ENCODE results near the gene WNT4. TPM values are rescaled to one million over a fixed set of nuclear protein-coding genes. Genes with fewer than 3 reads are reported as not detected.

The WNT4 gene
- total RNA-seq, 2 experiments from 2014 or later, result not detected

DNA sequence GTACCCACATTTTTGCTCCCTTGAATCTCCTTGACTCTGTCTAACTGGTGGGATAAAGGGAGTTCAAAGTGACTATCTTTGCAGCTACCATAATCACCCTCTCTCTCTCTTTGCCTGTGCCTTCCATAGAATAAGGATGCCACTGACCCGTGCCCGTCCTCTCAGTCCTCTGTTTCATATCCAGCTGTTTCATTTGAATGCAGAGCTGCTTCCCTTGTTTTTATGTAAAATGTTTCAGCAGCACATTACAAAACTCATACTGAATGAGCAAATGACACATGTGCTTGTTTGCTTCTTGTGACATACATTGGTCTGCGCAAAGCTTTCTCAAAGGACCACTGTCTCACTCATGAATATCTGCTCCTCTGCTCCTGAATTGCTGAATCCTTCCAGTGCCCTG lies 52.0 kb downstream of the WNT4 start:
- DNase-seq, result no peak
- Mint-ChIP-seq H3K27ac (peak overlapping the region; percentile 79), H3K27me3 (no peaks in the 10 kb centered on the region), H3K4me1 (peaks cover 87% of the 10 kb centered on the region), H3K36me3 (ENCODE audit: low read depth) (peaks cover 83% of the 10 kb centered on the region), H3K4me3 (peak overlapping the region; percentile 29), H3K9me3 (no peaks in the 10 kb centered on the region)
- POLR2A ChIA-PET, result interaction anchor here (0.7 to 3.2 kb wide), 6 partner anchors 10 to 66 kb away, joined by 3 to 37 read pairs (median 6); partner anchors contain the start of gene CDC42
- CTCF ChIA-PET, result interaction anchor here (0.9 to 2.3 kb wide), 3 partner anchors 12 to 25 kb away, joined by 3 to 13 read pairs (median 4); no protein-coding TSS in a partner anchor

DNA sequence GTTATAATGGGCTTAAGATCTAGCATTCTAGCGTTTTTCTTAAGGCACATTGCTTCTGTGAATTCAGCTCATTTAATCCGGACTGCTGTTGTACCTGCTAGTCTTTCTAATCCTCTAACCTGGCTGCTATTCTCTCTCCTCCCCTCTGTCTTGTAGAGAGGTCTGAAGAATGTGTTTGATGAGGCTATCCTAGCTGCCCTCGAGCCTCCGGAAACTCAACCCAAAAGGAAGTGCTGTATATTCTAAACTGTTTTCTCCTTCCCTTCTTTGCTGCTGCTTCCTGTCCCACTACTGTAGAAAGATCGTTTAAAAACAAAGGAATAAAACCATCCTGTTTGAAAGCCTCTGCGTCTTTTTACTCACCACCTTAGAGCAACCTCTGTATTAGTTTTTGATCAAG lies 53.1 kb downstream of the WNT4 start:
- Mint-ChIP-seq H3K4me3 (peak overlapping the region; percentile 63), H3K27me3 (no peaks in the 10 kb centered on the region), H3K27ac (peak overlapping the region; percentile 79), H3K9me3 (no peaks in the 10 kb centered on the region), H3K4me1 (peaks cover 87% of the 10 kb centered on the region), H3K36me3 (ENCODE audit: low read depth) (peaks cover 84% of the 10 kb centered on the region)
- ChIA-PET CTCF (interaction anchor here (0.7 to 2.3 kb wide), 4 partner anchors 13 to 23 kb away, joined by 3 to 13 read pairs (median 4); no protein-coding TSS in a partner anchor), POLR2A (interaction anchor here (0.6 to 3.2 kb wide), 10 partner anchors 9 to 65 kb away, joined by 3 to 37 read pairs (median 4); partner anchors contain the start of gene CDC42)
- no peak for DNase-seq

DNA sequence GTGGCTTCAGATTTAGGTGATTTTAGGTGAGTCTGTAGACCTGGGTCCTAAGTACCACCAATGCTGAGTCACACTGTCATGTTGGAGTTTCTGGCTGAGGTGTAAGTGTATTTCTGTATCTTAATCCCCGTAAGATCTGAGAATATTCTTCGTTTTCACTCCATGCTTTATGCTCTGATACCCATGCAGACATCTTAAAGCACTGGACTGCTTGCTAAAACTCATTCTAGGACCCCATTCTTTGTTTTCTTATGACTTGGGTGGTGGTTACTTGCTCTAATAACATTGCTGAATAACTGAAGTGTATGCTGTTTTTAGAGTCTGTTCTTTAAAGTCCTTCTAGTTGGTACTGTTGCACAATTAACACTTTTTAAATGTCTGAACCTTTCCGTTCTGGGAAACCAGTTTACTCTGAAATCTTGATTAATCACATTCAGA lies 53.7 kb downstream of the WNT4 start:
- Mint-ChIP-seq H3K9me3 (no peaks in the 10 kb centered on the region), H3K4me3 (peak overlapping the region; percentile 15), H3K36me3 (ENCODE audit: low read depth) (peaks cover 86% of the 10 kb centered on the region), H3K4me1 (peaks cover 88% of the 10 kb centered on the region), H3K27ac (peak overlapping the region; percentile 79), H3K27me3 (no peaks in the 10 kb centered on the region)
- CTCF ChIA-PET, result interaction anchor here (0.7 to 2.3 kb wide), 3 partner anchors 16 to 23 kb away, joined by 3 to 13 read pairs (median 4); no protein-coding TSS in a partner anchor
- POLR2A ChIA-PET, result interaction anchor here (0.7 to 3.2 kb wide), 8 partner anchors 8 to 64 kb away, joined by 3 to 37 read pairs (median 4); partner anchors contain the start of gene CDC42
- DNase-seq, result no peak

DNA sequence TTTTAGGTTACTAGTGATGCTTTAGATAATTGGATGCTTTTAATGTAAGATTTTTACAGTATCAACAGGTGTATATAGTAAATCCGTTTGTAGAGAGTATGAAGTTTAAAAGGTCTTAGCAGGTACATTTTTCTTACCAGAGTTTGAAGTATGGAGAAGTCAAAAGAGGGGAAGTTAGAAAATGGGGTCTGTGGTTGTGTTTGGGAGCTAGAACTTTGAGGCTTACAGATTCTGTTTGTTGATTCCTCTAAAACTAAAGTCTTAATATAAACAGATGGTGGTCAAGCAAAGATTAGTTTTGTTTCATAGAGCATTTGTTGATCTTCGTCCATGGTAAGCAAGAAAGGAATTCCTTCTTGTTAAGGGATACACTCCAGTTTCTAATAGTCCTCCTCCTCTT lies 54.6 kb downstream of the WNT4 start:
- no peak overlapping the region for H3K4me3 Mint-ChIP-seq
- H3K27me3 Mint-ChIP-seq, result no peaks in the 10 kb centered on the region
- peaks cover 87% of the 10 kb centered on the region for H3K36me3 Mint-ChIP-seq (ENCODE audit: low read depth)
- no peaks in the 10 kb centered on the region for H3K9me3 Mint-ChIP-seq
- ChIA-PET CTCF (no interaction called here), POLR2A (interaction anchor here (0.8 to 3.2 kb wide), 4 partner anchors 8 to 35 kb away, joined by 3 to 37 read pairs (median 4); partner anchors contain the start of gene CDC42)
- H3K27ac Mint-ChIP-seq, result peak overlapping the region; percentile 79
- no peak for DNase-seq
- H3K4me1 Mint-ChIP-seq, result peaks cover 88% of the 10 kb centered on the region

- Mint-ChIP-seq H3K27me3 (no peaks in the 10 kb centered on the region), H3K36me3 (ENCODE audit: low read depth) (peaks cover 80% of the 10 kb centered on the region), H3K9me3 (no peaks in the 10 kb centered on the region), H3K27ac (no peak overlapping the region), H3K4me1 (peaks cover 73% of the 10 kb centered on the region), H3K4me3 (no peak overlapping the region)
- ChIA-PET CTCF (no interaction called here), POLR2A (interaction anchor here (0.7 to 3.9 kb wide), 7 partner anchors 8 to 55 kb away, joined by 3 to 14 read pairs (median 9); partner anchors contain the start of gene CDC42)
- no peak for DNase-seq
These were observed 62.7 kb downstream of the WNT4 start for GRCh38 chr1:22080191-22080590.

DNA sequence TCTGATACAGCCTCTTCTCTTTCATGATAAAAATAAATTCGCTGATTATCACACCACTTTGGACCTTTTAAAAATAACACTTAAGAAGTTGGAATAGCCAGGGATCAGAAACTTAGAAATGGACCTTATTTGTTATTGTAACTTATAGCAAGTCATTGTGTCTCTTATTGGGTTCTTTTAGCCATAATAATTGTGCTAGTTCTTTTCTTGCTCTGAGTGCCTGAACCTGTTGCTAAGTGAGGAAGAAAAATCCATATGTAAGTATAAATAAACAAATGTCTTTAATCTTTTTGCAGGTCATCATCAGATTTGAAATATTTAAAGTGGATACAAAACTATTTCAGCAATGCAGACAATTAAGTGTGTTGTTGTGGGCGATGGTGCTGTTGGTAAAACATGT lies 64.8 kb downstream of the WNT4 start:
- peaks cover 75% of the 10 kb centered on the region for H3K36me3 Mint-ChIP-seq (ENCODE audit: low read depth)
- no peak overlapping the region for H3K27ac Mint-ChIP-seq

GRCh38 chr1:22077728-22078127 lies 65.2 kb downstream of the WNT4 start:
- CTCF ChIA-PET, result no interaction called here
- Mint-ChIP-seq H3K27me3 (no peaks in the 10 kb centered on the region), H3K4me3 (no peak overlapping the region)

More for the DNA sequence above, 64.8 kb downstream of the WNT4 start:
- Mint-ChIP-seq H3K4me1 (peaks cover 74% of the 10 kb centered on the region), H3K27me3 (no peaks in the 10 kb centered on the region), H3K4me3 (no peak overlapping the region), H3K9me3 (no peaks in the 10 kb centered on the region)
- DNase-seq, result no peak
- CTCF ChIA-PET, result no interaction called here
- POLR2A ChIA-PET, result interaction anchor here (1.4 to 3.9 kb wide), 2 partner anchors 11 to 38 kb away, joined by 4 to 14 read pairs; no protein-coding TSS in a partner anchor

GRCh38 chr1:22076346-22076745 lies 66.6 kb downstream of the WNT4 start:
- H3K27me3 Mint-ChIP-seq, result no peaks in the 10 kb centered on the region
- H3K4me1 Mint-ChIP-seq, result peaks cover 77% of the 10 kb centered on the region
- ChIA-PET CTCF (no interaction called here), POLR2A (interaction anchor here (0.9 to 43.8 kb wide), 3 partner anchors 10 to 43 kb away, joined by 5 to 1616 read pairs (median 14); no protein-coding TSS in a partner anchor)
- H3K27ac Mint-ChIP-seq, result peak overlapping the region; percentile 48
- peaks cover 79% of the 10 kb centered on the region for H3K36me3 Mint-ChIP-seq (ENCODE audit: low read depth)
- no peaks in the 10 kb centered on the region for H3K9me3 Mint-ChIP-seq
- no peak for DNase-seq
- no peak overlapping the region for H3K4me3 Mint-ChIP-seq

More at GRCh38 chr1:22077728-22078127, 65.2 kb downstream of the WNT4 start:
- Mint-ChIP-seq H3K9me3 (no peaks in the 10 kb centered on the region), H3K4me1 (peaks cover 76% of the 10 kb centered on the region), H3K36me3 (ENCODE audit: low read depth) (peaks cover 77% of the 10 kb centered on the region), H3K27ac (no peak overlapping the region)
- DNase-seq, result no peak
- POLR2A ChIA-PET, result interaction anchor here (0.7 to 3.9 kb wide), 3 partner anchors 11 to 37 kb away, joined by 3 to 14 read pairs (median 4); partner anchors contain the start of gene CDC42

DNA sequence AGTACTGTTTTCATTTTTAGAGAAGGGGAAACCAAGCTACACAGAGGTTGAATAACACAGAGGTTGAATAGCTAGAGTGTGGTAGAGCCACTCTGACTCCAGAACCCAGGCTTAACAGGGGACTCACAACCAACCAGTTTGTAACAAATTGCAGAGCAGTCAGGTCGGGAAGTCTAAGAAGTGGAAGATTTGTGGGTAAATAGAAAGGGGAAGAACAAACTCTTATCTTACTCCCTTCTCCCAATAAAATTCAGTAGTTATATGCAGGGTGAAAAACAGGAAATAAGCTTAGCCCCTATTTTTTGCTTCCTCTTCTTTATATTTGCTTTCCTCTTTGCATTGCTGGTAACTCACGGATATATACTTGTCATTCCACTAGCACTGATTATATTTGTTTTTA lies 67.2 kb downstream of the WNT4 start:
- Mint-ChIP-seq H3K4me1 (peaks cover 76% of the 10 kb centered on the region), H3K9me3 (no peaks in the 10 kb centered on the region), H3K27ac (peak overlapping the region; percentile 48), H3K36me3 (ENCODE audit: low read depth) (peaks cover 78% of the 10 kb centered on the region), H3K4me3 (no peak overlapping the region), H3K27me3 (no peaks in the 10 kb centered on the region)
- CTCF ChIA-PET, result no interaction called here
- POLR2A ChIA-PET, result interaction anchor here (0.9 to 43.8 kb wide), 3 partner anchors 9 to 43 kb away, joined by 3 to 1616 read pairs (median 5); no protein-coding TSS in a partner anchor
- DNase-seq, result no peak

GRCh38 chr1:22074803-22075202 lies 68.1 kb downstream of the WNT4 start:
- ChIA-PET POLR2A (interaction anchor here (43.8 kb wide), 1 partner anchor 42 kb away, joined by 1616 read pairs; no protein-coding TSS in a partner anchor), CTCF (no interaction called here)
- H3K4me3 Mint-ChIP-seq, result no peak overlapping the region
- H3K27ac Mint-ChIP-seq, result peak overlapping the region; percentile 27
- no peak for DNase-seq
- peaks cover 74% of the 10 kb centered on the region for H3K4me1 Mint-ChIP-seq
- H3K27me3 Mint-ChIP-seq, result no peaks in the 10 kb centered on the region
- H3K36me3 Mint-ChIP-seq (ENCODE audit: low read depth), result peaks cover 77% of the 10 kb centered on the region
- H3K9me3 Mint-ChIP-seq, result no peaks in the 10 kb centered on the region

- no peaks in the 10 kb centered on the region for H3K9me3 Mint-ChIP-seq
- H3K27me3 Mint-ChIP-seq, result no peaks in the 10 kb centered on the region
- ChIA-PET POLR2A (interaction anchor here (0.5 to 43.8 kb wide), 5 partner anchors 9 to 38 kb away, joined by 4 to 1616 read pairs (median 8); partner anchors contain the start of gene CDC42), CTCF (no interaction called here)
- H3K36me3 Mint-ChIP-seq (ENCODE audit: low read depth), result peaks cover 70% of the 10 kb centered on the region
- no peak overlapping the region for H3K27ac Mint-ChIP-seq
- DNase-seq, result no peak
- H3K4me3 Mint-ChIP-seq, result no peak overlapping the region
- H3K4me1 Mint-ChIP-seq, result peaks cover 71% of the 10 kb centered on the region
These were observed 71.4 kb downstream of the WNT4 start for GRCh38 chr1:22071511-22071910.
